ENCODE data around the gene DNER. TPM values are rescaled to one million over a fixed set of nuclear protein-coding genes. Genes with fewer than 3 reads are reported as not detected.

DNER gene
- total RNA-seq (2022; extraction: Qiagen RNA extraction), result 9.6 to 12.2 TPM (median 10.8 TPM) in 5 replicates

GRCh38 chr2:229714080-229714735 lies at the start of gene DNER:
TSS of gene DNER (minus strand) at chr2:229714555. CDS start at chr2:229714423, 132 bp downstream.

Other genes starting within 250 kb of the DNER start
- gene TRIP12, start 207.5 kb upstream of the DNER start, total RNA-seq (2022; extraction: Qiagen RNA extraction), result 75.0 to 110 TPM (median 94.3 TPM) in 5 replicates
- 0.83 to 1.7 TPM (median 1.4 TPM) in 5 replicates for gene FBXO36, start 207.9 kb upstream of the DNER start, total RNA-seq (2022; extraction: Qiagen RNA extraction)

All from A549 treated with Mapracorat at 1 μM for 4 hours (cell line).